K562 (cell line): ENCODE measurements around the gene RNF32. TPM values are rescaled to one million over a fixed set of nuclear protein-coding genes. Genes with fewer than 3 reads are reported as not detected.

Source experiments
- CBX1 ChIP-seq: sonication (generic); IDR thresholded peaks from 2 replicates; pipeline ENCODE4 v1.6.1; 2016; ENCODE audit warnings: antibody characterized with exemption, low read depth, mild to moderate bottlenecking
- ETS2 ChIP-seq: IDR thresholded peaks from 2 replicates; pipeline ENCODE4 v1.6.1; 2016; ENCODE audit warnings: borderline replicate concordance, missing genetic modification characterization, mild to moderate bottlenecking, moderate library complexity, missing compliant biosample characterization; ENCODE audit not compliant: poor library complexity, severe bottlenecking
- HDAC3 ChIP-seq: fragments of 450-650 bp; IDR thresholded peaks from 2 replicates; pipeline ENCODE4 v1.6.1; 2018; ENCODE audit warnings: borderline replicate concordance, mild to moderate bottlenecking, moderate library complexity; ENCODE audit not compliant: partially characterized antibody
- HMGN3 ChIP-seq: IDR thresholded peaks from 2 replicates; pipeline ENCODE4 v1.6.1; 2011; ENCODE audit warnings: borderline replicate concordance, low read depth, mild to moderate bottlenecking, mixed read lengths, low read length; ENCODE audit not compliant: insufficient read length; ENCODE audit errors: extremely low read depth
- MTA3 ChIP-seq: fragments of 450-650 bp; formaldehyde crosslinking; IDR thresholded peaks from 2 replicates; pipeline ENCODE4 v1.6.1; 2017; ENCODE audit warnings: mild to moderate bottlenecking, borderline replicate concordance
- PHB ChIP-seq: fragments of 250-450 bp; sonication (Bioruptor Pico); IDR thresholded peaks from 2 replicates; pipeline ENCODE4 v1.5.0; 2021
- SOX6 ChIP-seq: fragments of 450-650 bp; IDR thresholded peaks from 2 replicates; pipeline ENCODE4 v1.6.1; 2014; ENCODE audit warnings: mild to moderate bottlenecking
- ZFP36 ChIP-seq: fragments of 150-350 bp; IDR thresholded peaks from 2 replicates; pipeline ENCODE4 v1.6.1; 2018; ENCODE audit warnings: low read length, low read depth; ENCODE audit not compliant: partially characterized antibody
- ZFX ChIP-seq: sonication (generic); formaldehyde crosslinking; IDR thresholded peaks from 2 replicates; pipeline ENCODE4 v1.8.0; 2022; ENCODE audit warnings: mild to moderate bottlenecking, missing genetic modification reagents, moderate library complexity
- ZNF184 ChIP-seq: sonication (generic); formaldehyde crosslinking; IDR thresholded peaks from 2 replicates; pipeline ENCODE4 v1.5.0; 2020; ENCODE audit warnings: missing genetic modification reagents
- ZNF217 ChIP-seq: sonication (generic); formaldehyde crosslinking; IDR thresholded peaks from 2 replicates; pipeline ENCODE4 v1.8.0; 2022; ENCODE audit warnings: mild to moderate bottlenecking, missing genetic modification reagents
- ZNF431 ChIP-seq: sonication (generic); formaldehyde crosslinking; IDR thresholded peaks from 2 replicates; pipeline ENCODE4 v1.8.0; 2022; ENCODE audit warnings: mild to moderate bottlenecking, missing genetic modification reagents
- ZNF444 ChIP-seq: fragments of 250-450 bp; sonication (Bioruptor Pico); IDR thresholded peaks from 2 replicates; pipeline ENCODE4 v1.4.0; 2020; ENCODE audit warnings: mild to moderate bottlenecking, moderate library complexity
- ZNF561 ChIP-seq: fragments of 450-650 bp; formaldehyde crosslinking; conservative IDR thresholded peaks from 2 replicates; pipeline ENCODE4 v1.4.0; 2020; ENCODE audit warnings: mild to moderate bottlenecking, moderate library complexity
- polyA plus RNA-seq, 8 experiments: library from polyadenylated mRNA; depleted of rRNA in 4 of 8; stranded (reverse) in 5 of 8; unstranded in 3 of 8; fragments of >200 nt; fragmentation: Nextera tagmentation in 2 of 8; fragmentation: Illumina TruSeq in 1 of 8; extraction: Ambion mirVana in 2 of 8; extraction: Trizol in 1 of 8; gene quantifications; 2 replicates each; pipeline versions ENCODE4 v1.2.1 to v1.2.3, GENCODE V29; 2011 to 2014; ENCODE audit warnings: inconsistent platforms in 1 of 8, missing spikeins in 1 of 8
- total RNA-seq, 7 experiments: library from RNA; depleted of rRNA in 6 of 7; stranded (reverse); fragments of >200 nt in 6 of 7; fragmentation: Illumina TruSeq in 2 of 7; extraction: Trizol in 2 of 7; gene quantifications; 2 replicates each; pipeline versions ENCODE4 v1.2.1 to v1.2.3, GENCODE V29; 2011 to 2021; ENCODE audit warnings: low replicate concordance in 1 of 7
- TF ChIP-seq, protein P1 (sequence below), 2 experiments: fragments of 450-650 bp in 1 of 2; sonication (generic) in 1 of 2; formaldehyde crosslinking in 1 of 2; IDR thresholded peaks; 2 replicates each; pipeline versions ENCODE4 v1.7.1 to v1.9.0; 2016 to 2022; ENCODE audit warnings: inconsistent platforms in 1 of 2, mild to moderate bottlenecking in 1 of 2, missing genetic modification reagents in 1 of 2
- TF ChIP-seq, protein P2 (sequence below): fragments of 250-450 bp; sonication (Bioruptor Pico); IDR thresholded peaks from 2 replicates; pipeline ENCODE4 v1.5.0; 2020; ENCODE audit warnings: mild to moderate bottlenecking
- TF ChIP-seq, protein P3 (sequence below): fragments of 450-650 bp; IDR thresholded peaks from 2 replicates; pipeline ENCODE4 v1.6.1; 2014; ENCODE audit warnings: low read depth, mild to moderate bottlenecking, moderate library complexity, borderline replicate concordance

The RNF32 gene
- total and polyA plus RNA-seq, 9 of the 15 experiments (the other 6 are each of a cell fraction or from before 2014, with no cell fraction given): 2.6 to 7.0 (median 4.6) TPM

DNA sequence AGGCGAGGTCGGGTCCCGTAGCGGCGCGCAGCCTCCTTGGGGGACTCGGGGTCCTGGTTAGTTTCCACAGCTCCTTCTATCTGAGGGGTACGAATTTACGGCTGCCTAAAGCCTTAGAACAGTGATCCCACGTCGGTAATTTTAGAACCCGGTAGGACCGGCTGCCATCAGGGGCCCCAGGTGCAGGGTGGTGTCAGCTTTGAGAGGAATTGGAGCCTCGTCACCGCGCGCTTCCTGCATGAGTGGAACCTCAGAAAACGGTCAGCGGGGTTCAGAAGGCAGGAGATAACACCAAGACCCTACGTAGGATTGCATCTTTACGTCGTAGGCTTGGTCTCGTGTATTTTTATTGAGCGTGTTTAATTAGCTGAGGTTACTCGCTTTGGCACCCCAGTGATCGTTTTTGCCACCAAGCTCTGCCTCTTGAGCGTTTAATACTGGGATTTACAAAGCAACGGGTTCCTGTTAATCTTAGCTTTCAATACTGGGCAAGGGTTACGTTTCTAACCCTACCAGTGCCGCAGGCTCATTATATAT lies 443 bp downstream of the RNF32 start (continued):
- TF ChIP-seq MTA3: peak; percentile 67; the same call in 1 of the 2 replicates
- TF ChIP-seq, protein P1, sequence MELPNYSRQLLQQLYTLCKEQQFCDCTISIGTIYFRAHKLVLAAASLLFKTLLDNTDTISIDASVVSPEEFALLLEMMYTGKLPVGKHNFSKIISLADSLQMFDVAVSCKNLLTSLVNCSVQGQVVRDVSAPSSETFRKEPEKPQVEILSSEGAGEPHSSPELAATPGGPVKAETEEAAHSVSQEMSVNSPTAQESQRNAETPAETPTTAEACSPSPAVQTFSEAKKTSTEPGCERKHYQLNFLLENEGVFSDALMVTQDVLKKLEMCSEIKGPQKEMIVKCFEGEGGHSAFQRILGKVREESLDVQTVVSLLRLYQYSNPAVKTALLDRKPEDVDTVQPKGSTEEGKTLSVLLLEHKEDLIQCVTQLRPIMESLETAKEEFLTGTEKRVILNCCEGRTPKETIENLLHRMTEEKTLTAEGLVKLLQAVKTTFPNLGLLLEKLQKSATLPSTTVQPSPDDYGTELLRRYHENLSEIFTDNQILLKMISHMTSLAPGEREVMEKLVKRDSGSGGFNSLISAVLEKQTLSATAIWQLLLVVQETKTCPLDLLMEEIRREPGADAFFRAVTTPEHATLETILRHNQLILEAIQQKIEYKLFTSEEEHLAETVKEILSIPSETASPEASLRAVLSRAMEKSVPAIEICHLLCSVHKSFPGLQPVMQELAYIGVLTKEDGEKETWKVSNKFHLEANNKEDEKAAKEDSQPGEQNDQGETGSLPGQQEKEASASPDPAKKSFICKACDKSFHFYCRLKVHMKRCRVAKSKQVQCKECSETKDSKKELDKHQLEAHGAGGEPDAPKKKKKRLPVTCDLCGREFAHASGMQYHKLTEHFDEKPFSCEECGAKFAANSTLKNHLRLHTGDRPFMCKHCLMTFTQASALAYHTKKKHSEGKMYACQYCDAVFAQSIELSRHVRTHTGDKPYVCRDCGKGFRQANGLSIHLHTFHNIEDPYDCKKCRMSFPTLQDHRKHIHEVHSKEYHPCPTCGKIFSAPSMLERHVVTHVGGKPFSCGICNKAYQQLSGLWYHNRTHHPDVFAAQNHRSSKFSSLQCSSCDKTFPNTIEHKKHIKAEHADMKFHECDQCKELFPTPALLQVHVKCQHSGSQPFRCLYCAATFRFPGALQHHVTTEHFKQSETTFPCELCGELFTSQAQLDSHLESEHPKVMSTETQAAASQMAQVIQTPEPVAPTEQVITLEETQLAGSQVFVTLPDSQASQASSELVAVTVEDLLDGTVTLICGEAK (IDR thresholded peaks at IDR 0.05): no peak
- TF ChIP-seq, protein P1 (CRISPR knock-in tag; IDR thresholded peaks at IDR 0.05): no peak
- no peak for TF ChIP-seq ZNF444 (CRISPR knock-in tag)
- TF ChIP-seq ZFX (CRISPR knock-in tag): no peak
- TF ChIP-seq, protein P2, sequence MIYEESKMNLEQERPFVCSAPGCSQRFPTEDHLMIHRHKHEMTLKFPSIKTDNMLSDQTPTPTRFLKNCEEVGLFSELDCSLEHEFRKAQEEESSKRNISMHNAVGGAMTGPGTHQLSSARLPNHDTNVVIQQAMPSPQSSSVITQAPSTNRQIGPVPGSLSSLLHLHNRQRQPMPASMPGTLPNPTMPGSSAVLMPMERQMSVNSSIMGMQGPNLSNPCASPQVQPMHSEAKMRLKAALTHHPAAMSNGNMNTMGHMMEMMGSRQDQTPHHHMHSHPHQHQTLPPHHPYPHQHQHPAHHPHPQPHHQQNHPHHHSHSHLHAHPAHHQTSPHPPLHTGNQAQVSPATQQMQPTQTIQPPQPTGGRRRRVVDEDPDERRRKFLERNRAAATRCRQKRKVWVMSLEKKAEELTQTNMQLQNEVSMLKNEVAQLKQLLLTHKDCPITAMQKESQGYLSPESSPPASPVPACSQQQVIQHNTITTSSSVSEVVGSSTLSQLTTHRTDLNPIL (CRISPR knock-in tag): no peak
- TF ChIP-seq HDAC3: no peak
- TF ChIP-seq ETS2: peak; percentile 57
- TF ChIP-seq, protein P3, sequence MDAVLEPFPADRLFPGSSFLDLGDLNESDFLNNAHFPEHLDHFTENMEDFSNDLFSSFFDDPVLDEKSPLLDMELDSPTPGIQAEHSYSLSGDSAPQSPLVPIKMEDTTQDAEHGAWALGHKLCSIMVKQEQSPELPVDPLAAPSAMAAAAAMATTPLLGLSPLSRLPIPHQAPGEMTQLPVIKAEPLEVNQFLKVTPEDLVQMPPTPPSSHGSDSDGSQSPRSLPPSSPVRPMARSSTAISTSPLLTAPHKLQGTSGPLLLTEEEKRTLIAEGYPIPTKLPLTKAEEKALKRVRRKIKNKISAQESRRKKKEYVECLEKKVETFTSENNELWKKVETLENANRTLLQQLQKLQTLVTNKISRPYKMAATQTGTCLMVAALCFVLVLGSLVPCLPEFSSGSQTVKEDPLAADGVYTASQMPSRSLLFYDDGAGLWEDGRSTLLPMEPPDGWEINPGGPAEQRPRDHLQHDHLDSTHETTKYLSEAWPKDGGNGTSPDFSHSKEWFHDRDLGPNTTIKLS: no peak; the same call in 1 of the 2 replicates
- TF ChIP-seq PHB: no peak
- no peak for TF ChIP-seq ZNF217 (CRISPR knock-in tag)
- peak; percentile 31; the same call in 1 of the 2 replicates for TF ChIP-seq SOX6
- TF ChIP-seq CBX1: no peak
- no peak for TF ChIP-seq ZFP36
- no peak for TF ChIP-seq ZNF431 (CRISPR knock-in tag)
- TF ChIP-seq ZNF561: no peak
- TF ChIP-seq HMGN3: no peak
- TF ChIP-seq ZNF184 (CRISPR knock-in tag): no peak
